Body of pancreas (tissue), 4 donors: Measurements from ENCODE around the gene ELMOD2.

Experiments used
- CTCF ChIP-seq, 7 experiments: fragments of 450-650 bp in 4 of 7; fragments of 200-600 bp in 3 of 7; sonication (generic) in 3 of 7; IDR thresholded peaks; one replicate each; pipeline ENCODE4 v1.5.1; 2016 to 2019; ENCODE audit warnings: antibody characterized with exemption in 7 of 7
- POLR2A ChIP-seq, 3 donors: fragments of 450-650 bp; IDR thresholded peaks; one replicate each; pipeline ENCODE4 v1.6.1; 2016; ENCODE audit warnings: antibody characterized with exemption in 3 of 3, mild to moderate bottlenecking in 2 of 3

- TF ChIP-seq CTCF (IDR thresholded peaks at IDR 0.05): no peak
- no peak for TF ChIP-seq POLR2A (IDR thresholded peaks at IDR 0.05)
Measured at GRCh38 chr4:140575489-140575888, 51.5 kb downstream of the ELMOD2 start.
